Amygdala (tissue), 56 donors: Measurements from ENCODE around the gene KCNIP4.
A peak's percentile ranks its signal among the peaks of the same experiment; 100 is the strongest.

Experiments used
- DNase-seq, 56 donors: peaks; one replicate each; lab custom pipeline; 2025; lab: John Stamatoyannopoulos, UW

Gene KCNIP4

GRCh38 chr4:21118301-21118700 is 830.3 kb downstream of the KCNIP4 start:
- peak in 1 of 56 donors; percentile 1 for DNase-seq

GRCh38 chr4:21117541-21118180 is 830.9 kb downstream of the KCNIP4 start:
- DNase-seq: no peak

GRCh38 chr4:21113496-21114223 is 834.9 kb downstream of the KCNIP4 start:
- no peak for DNase-seq

GRCh38 chr4:21102667-21103066 is 845.9 kb downstream of the KCNIP4 start:
- DNase-seq: no peak

GRCh38 chr4:21097865-21098264 is 850.7 kb downstream of the KCNIP4 start:
- DNase-seq: no peak

GRCh38 chr4:21097026-21097425 is 851.5 kb downstream of the KCNIP4 start:
- no peak for DNase-seq

- DNase-seq: no peak
Observed at GRCh38 chr4:21092531-21092930, 856.0 kb downstream of the KCNIP4 start.

- DNase-seq: no peak
Observed at GRCh38 chr4:21090094-21090666, 858.4 kb downstream of the KCNIP4 start.

- no peak for DNase-seq
Observed at GRCh38 chr4:21083413-21083812, 865.2 kb downstream of the KCNIP4 start.

- no peak for DNase-seq
Observed at GRCh38 chr4:21077967-21078366, 870.6 kb downstream of the KCNIP4 start.

GRCh38 chr4:21067351-21067750 is 881.2 kb downstream of the KCNIP4 start:
- no peak for DNase-seq

GRCh38 chr4:21061902-21062301 is 886.7 kb downstream of the KCNIP4 start:
- no peak for DNase-seq

- no peak for DNase-seq
Observed at GRCh38 chr4:21046141-21046540, 902.4 kb downstream of the KCNIP4 start.

GRCh38 chr4:21045119-21045518 is 903.5 kb downstream of the KCNIP4 start:
- DNase-seq: no peak

GRCh38 chr4:21041708-21042107 is 906.9 kb downstream of the KCNIP4 start:
- DNase-seq: no peak

GRCh38 chr4:21034728-21035127 is 913.8 kb downstream of the KCNIP4 start:
- no peak for DNase-seq

GRCh38 chr4:21032089-21032645 is 916.4 kb downstream of the KCNIP4 start:
- DNase-seq: no peak

- no peak for DNase-seq
Observed at GRCh38 chr4:21018817-21019216, 929.8 kb downstream of the KCNIP4 start.

- no peak for DNase-seq
Observed at GRCh38 chr4:21013501-21013900, 935.1 kb downstream of the KCNIP4 start.

GRCh38 chr4:21012851-21013331 is 935.7 kb downstream of the KCNIP4 start:
- DNase-seq: no peak

- DNase-seq: no peak
Observed at GRCh38 chr4:21011106-21011505, 937.5 kb downstream of the KCNIP4 start.
